PC-3 (cell line): ENCODE data around the gene PRKAR1B. TPM values are rescaled to one million over a fixed set of nuclear protein-coding genes. Genes with fewer than 3 reads are reported as not detected.

Experiments
- ATAC-seq: fragments of 200-7000 bp; cut with Tn5 transposase; 2 replicates; pipeline ENCODE4 v1.9.1; 2020; ENCODE audit warnings: mild to moderate bottlenecking, moderate library complexity
- BruUV-seq: library from RNA; stranded (reverse); fragments of 400-500 nt; replicated peaks from 2 replicates; lab custom pipeline; 2021; lab: Mats Ljungman, UMichigan
- CTCF ChIA-PET: fragments of 300-600 bp; sonication (Branson Sonifier 250); formaldehyde crosslinking; loops from one replicate; lab custom pipeline; 2022; ENCODE audit warnings: antibody characterized with exemption; lab: Charles Lee
- POLR2A ChIA-PET: fragments of 300-600 bp; sonication (Branson Sonifier 250); formaldehyde crosslinking; loops from one replicate; lab custom pipeline; 2022; ENCODE audit warnings: antibody characterized with exemption; ENCODE audit not compliant: unreplicated experiment; lab: Charles Lee
- DNase-seq: peaks from one replicate; pipeline ENCODE4 v3.0.0-alpha.2; 2015
- H2AFZ ChIP-seq: fragments of 300-600 bp; sonication (generic); 2 replicates; pipeline ENCODE4 v1.6.0; 2016; ENCODE audit warnings: antibody characterized with exemption, low read length
- H3F3A ChIP-seq: fragments of 300-600 bp; sonication (generic); one replicate; pipeline ENCODE4 v1.6.0; 2017; ENCODE audit warnings: antibody characterized with exemption, low read length, control low read depth, mild to moderate bottlenecking; ENCODE audit not compliant: unreplicated experiment
- H3K27ac ChIP-seq: fragments of 300-600 bp; sonication (generic); 2 replicates; pipeline ENCODE4 v1.5.1; 2016; ENCODE audit warnings: mild to moderate bottlenecking, low read length
- H3K27me3 ChIP-seq: fragments of 300-600 bp; sonication (generic); 2 replicates; pipeline ENCODE4 v1.6.1; 2016; ENCODE audit warnings: low read length, mixed read lengths
- H3K36me3 ChIP-seq: fragments of 300-600 bp; sonication (generic); 2 replicates; pipeline ENCODE4 v1.6.1; 2016; ENCODE audit warnings: low read depth, mixed run types, low read length, mixed read lengths
- H3K4me1 ChIP-seq: fragments of 300-600 bp; sonication (generic); 2 replicates; pipeline ENCODE4 v1.5.1; 2016; ENCODE audit warnings: low read length; ENCODE audit not compliant: insufficient read depth
- H3K4me2 ChIP-seq: fragments of 300-600 bp; sonication (generic); 2 replicates; pipeline ENCODE4 v1.6.0; 2016; ENCODE audit warnings: low read length
- H3K4me3 ChIP-seq: fragments of 300-600 bp; sonication (generic); 2 replicates; pipeline ENCODE4 v1.5.1; 2016; ENCODE audit warnings: mild to moderate bottlenecking, low read length, mixed read lengths
- H3K79me2 ChIP-seq: fragments of 300-600 bp; sonication (generic); 2 replicates; pipeline ENCODE4 v1.6.1; 2017; ENCODE audit warnings: low read length, mixed read lengths
- H3K9ac ChIP-seq: fragments of 300-600 bp; sonication (generic); 2 replicates; pipeline ENCODE4 v1.6.0; 2016; ENCODE audit warnings: mild to moderate bottlenecking, low read length
- H3K9me2 ChIP-seq: fragments of 300-600 bp; sonication (generic); replicated peaks from 2 replicates; pipeline ENCODE4 v1.6.1; 2016; ENCODE audit warnings: mixed run types, low read length, mixed read lengths
- H3K9me3 ChIP-seq: fragments of 300-600 bp; sonication (generic); 2 replicates; pipeline ENCODE4 v1.6.1; 2016; ENCODE audit warnings: low read length, mixed read lengths
- H4K20me1 ChIP-seq: fragments of 300-600 bp; sonication (generic); 2 replicates; pipeline ENCODE4 v1.6.1; 2016; ENCODE audit warnings: low read length, mixed read lengths
- CTCF ChIP-seq: fragments of 300-600 bp; sonication (generic); conservative IDR thresholded peaks from 2 replicates; pipeline ENCODE4 v1.5.1; 2017; ENCODE audit warnings: antibody characterized with exemption, low read depth, mild to moderate bottlenecking, low read length
- EZH2 ChIP-seq: fragments of 300-600 bp; sonication (generic); IDR thresholded peaks from one replicate; pipeline ENCODE4 v1.6.1; 2017; ENCODE audit warnings: antibody characterized with exemption, mild to moderate bottlenecking, low read length; ENCODE audit not compliant: unreplicated experiment
- EZH2phosphoT487 ChIP-seq: fragments of 300-600 bp; sonication (generic); IDR thresholded peaks from 2 replicates; pipeline ENCODE4 v1.6.1; 2018; ENCODE audit warnings: mild to moderate bottlenecking, antibody characterized with exemption, low read length, borderline replicate concordance
- intact Hi-C: fragments of 100-400 bp; cut with micrococcal nuclease; formaldehyde crosslinking; loops from 2 replicates; pipeline ENCODE4 v1.9.0; 2023
- total RNA-seq: library from RNA; depleted of rRNA; stranded (reverse); fragments of >200 nt; gene quantifications from 2 replicates; pipeline ENCODE4 v1.2.3, GENCODE V29; 2014

The PRKAR1B gene
- total RNA-seq, 1 experiment from 2014 or later = 15.6 TPM

- Histone ChIP-seq H3K4me1 (no peaks in the 10 kb centered on the region), H4K20me1 (no peaks in the 10 kb centered on the region), H3K79me2 (no peaks in the 10 kb centered on the region), H3K27ac (no peak overlapping the region), H3K4me3 (no peak overlapping the region), H3K9me2 (no peaks in the 10 kb centered on the region), H3K36me3 (peaks cover 12% of the 10 kb centered on the region; the same call in 1 of the 2 replicates), H3F3A (no peaks in the 10 kb centered on the region), H2AFZ (no peak overlapping the region), H3K9me3 (no peaks in the 10 kb centered on the region), H3K4me2 (no peak overlapping the region), H3K27me3 (no peaks in the 10 kb centered on the region), H3K9ac (no peak overlapping the region)
- ChIA-PET CTCF (interaction anchor here (0.6 kb wide), 1 partner anchor 450 kb away, joined by 3 read pairs; no protein-coding TSS in a partner anchor), POLR2A (no interaction called here)
- DNase-seq = no peak
- no peak for ATAC-seq
- intact Hi-C loops = loop anchor here (5.0 kb wide), 1 partner anchor 129 kb away; no protein-coding TSS in a partner anchor
- TF ChIP-seq CTCF = no peak
- no peak for TF ChIP-seq EZH2phosphoT487
- TF ChIP-seq EZH2 = no peak
- no TSS peak for BruUV-seq
Observed at GRCh38 chr7:771234-772004, 44.3 kb upstream of the PRKAR1B start.

- intact Hi-C loops = loop anchor here (5.0 kb wide), 1 partner anchor 128 kb away; no protein-coding TSS in a partner anchor
- no peak overlapping the region for H3K4me3 ChIP-seq
- H3K27me3 ChIP-seq = no peaks in the 10 kb centered on the region
- H3K36me3 ChIP-seq = peaks cover 12% of the 10 kb centered on the region; the same call in 1 of the 2 replicates
- no peaks in the 10 kb centered on the region for H3F3A ChIP-seq
- ChIA-PET POLR2A (interaction anchor here (0.6 kb wide), 1 partner anchor 65 kb away, joined by 5 read pairs; no protein-coding TSS in a partner anchor), CTCF (no interaction called here)
- DNase-seq (no peak), ATAC-seq (no peak)
- no peaks in the 10 kb centered on the region for H3K4me1 ChIP-seq
- no peaks in the 10 kb centered on the region for H3K79me2 ChIP-seq
- TF ChIP-seq CTCF = no peak
- H3K27ac ChIP-seq = no peak overlapping the region
- BruUV-seq = no TSS peak
- H4K20me1 ChIP-seq = no peaks in the 10 kb centered on the region
- H3K9me3 ChIP-seq = no peaks in the 10 kb centered on the region
- H3K9ac ChIP-seq = no peak overlapping the region
- no peak overlapping the region for H3K4me2 ChIP-seq
- no peaks in the 10 kb centered on the region for H3K9me2 ChIP-seq
- no peak overlapping the region for H2AFZ ChIP-seq
Observed at GRCh38 chr7:770741-771166, 43.7 kb upstream of the PRKAR1B start.

GRCh38 chr7:770336-770735 is 43.3 kb upstream of the PRKAR1B start:
- H3K9ac ChIP-seq = no peak overlapping the region
- H3K4me2 ChIP-seq = no peak overlapping the region
- CTCF ChIA-PET = no interaction called here

More at GRCh38 chr7:770336-770735, 43.3 kb upstream of the PRKAR1B start:
- no peaks in the 10 kb centered on the region for H4K20me1 ChIP-seq
- H3F3A ChIP-seq = no peaks in the 10 kb centered on the region
- no peak overlapping the region for H3K27ac ChIP-seq
- TF ChIP-seq CTCF (no peak), EZH2 (no peak), EZH2phosphoT487 (no peak)
- no peak overlapping the region for H2AFZ ChIP-seq
- H3K4me1 ChIP-seq = no peaks in the 10 kb centered on the region
- no peak overlapping the region for H3K4me3 ChIP-seq
- no peaks in the 10 kb centered on the region for H3K9me2 ChIP-seq
- H3K27me3 ChIP-seq = no peaks in the 10 kb centered on the region
- H3K9me3 ChIP-seq = no peaks in the 10 kb centered on the region
- ATAC-seq (no peak), DNase-seq (no peak)
- no TSS peak for BruUV-seq
- peaks cover 12% of the 10 kb centered on the region; the same call in 1 of the 2 replicates for H3K36me3 ChIP-seq
- H3K79me2 ChIP-seq = no peaks in the 10 kb centered on the region
- intact Hi-C loops = loop anchor here (5.0 kb wide), 1 partner anchor 128 kb away; no protein-coding TSS in a partner anchor
- POLR2A ChIA-PET = interaction anchor here (0.6 kb wide), 1 partner anchor 65 kb away, joined by 5 read pairs; no protein-coding TSS in a partner anchor
